Stimulated activated CD8-positive, alpha-beta memory T cell treated with anti-CD3 and anti-CD28 coated beads, Interleukin-12 subunit alpha, Interleukin-12 subunit beta, amount 100 ng/mL, for 4 hours (primary cell): ENCODE results near the gene CNMD.

Experiments used
- DNase-seq: peaks from one replicate; pipeline ENCODE4 v3.0.0-alpha.2; 2020; ENCODE audit warnings: low read depth

CNMD gene

DNA sequence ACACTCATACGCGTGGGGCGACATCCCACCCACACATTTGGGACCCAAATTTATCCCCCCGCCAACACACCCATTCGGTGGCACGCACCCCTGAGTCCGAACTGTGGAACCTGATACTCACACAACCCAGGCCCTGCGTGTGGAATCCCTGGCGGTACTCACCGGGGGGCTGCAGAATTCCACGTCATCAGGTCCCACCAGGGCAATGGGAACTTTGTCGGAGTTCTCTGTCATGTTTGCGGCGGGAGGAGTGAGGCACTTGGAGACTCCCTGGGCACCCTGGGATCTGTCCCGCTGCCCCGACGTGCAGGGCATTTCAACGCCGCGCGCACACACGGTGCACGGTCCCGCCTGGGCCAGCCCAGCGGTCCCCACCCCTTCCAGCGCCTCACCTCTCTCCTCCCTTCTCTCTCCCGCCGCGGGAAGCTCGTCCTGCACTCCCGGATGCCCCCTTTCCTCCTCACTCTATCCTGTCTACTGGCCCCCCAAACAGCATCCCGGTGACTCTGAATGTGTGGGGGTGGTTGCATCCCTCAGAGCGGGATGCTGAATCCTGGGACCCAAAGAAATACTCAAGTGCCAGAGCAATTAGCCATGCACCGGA is at the start of gene CNMD:
Gene CNMD, minus strand, starts transcription at position 353 of the 604 bp plus-strand sequence. Its CDS starts 119 bp downstream, at position 234.
- no peak for DNase-seq

DNA sequence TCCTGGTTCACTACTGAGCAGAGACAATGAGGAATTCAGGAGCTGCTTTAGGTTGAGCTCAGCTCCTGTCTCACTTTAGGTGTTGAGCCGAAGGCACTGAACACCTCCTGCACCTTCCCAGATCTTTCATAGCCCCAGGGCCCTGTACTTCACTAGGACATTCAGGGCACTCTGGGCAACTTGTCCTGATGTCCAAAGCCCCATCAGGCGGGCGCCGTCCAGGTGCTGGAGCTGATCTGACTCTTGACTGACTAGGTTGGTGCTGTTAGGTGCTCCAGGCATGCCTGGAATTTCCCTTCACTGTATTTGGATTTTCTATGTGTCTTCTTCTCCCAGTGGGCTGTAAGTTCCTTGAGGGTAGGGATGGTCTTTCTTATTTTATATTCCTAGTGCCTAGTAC is 48.4 kb upstream of the CNMD start:
- no peak for DNase-seq

DNA sequence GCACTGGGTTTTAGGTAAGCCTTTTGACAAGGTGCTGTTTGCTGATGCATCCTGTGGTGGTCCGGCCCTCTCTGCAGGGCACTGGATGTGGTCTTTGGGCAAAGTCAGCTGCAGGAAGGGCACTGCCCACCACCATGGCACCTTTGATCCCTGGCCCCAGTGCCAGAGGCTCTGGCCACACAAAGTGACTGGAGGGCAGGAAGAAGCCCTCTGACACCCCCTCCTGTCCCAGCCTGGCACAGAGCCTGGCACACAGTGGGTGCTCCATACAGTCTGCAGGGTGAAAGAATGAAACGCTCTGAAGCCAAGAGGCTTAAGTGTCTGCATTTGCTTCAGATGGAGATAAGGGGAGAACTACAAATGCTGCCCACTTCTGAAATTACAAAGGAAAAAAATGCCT is 47.6 kb upstream of the CNMD start:
- no peak for DNase-seq

DNA sequence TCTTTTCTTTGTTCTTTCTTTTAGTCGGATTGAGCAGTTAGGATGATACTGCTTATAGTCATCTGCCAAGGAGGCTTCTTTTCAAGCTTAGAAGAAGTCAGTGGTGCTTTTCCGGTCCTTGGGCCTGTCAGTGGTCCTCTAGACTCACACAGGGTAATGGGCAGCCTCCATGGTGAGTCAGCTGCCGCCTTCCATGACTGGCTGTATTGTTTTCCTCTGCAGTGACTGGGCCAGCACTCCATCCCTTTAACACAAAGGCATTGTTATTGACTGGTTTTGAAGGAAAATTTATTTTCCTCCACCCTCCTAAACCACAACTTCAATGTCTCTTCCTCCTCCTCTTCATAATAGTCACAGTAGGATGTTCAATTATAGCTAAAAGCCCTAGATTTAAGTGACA is 47.1 kb upstream of the CNMD start:
- DNase-seq: no peak

DNA sequence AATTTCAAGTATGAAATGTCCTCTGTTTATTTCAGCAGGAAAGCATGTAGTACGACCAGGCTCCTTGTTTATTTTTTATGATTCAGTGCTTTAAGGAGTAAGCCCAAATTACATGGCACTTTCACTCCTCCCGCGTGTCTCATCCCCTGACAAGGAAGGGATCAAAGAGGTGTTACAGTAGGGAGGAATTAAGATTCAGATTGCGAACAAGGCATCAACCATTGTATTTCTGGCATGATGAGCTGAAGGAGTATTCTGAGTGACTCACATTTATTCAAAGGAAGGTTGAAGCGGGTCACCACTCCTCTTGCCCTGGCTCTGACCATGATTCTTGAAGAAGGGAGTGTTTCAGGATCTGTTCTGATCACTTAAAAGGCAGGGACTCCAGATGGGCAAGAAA is 46.1 kb upstream of the CNMD start:
- no peak for DNase-seq

DNA sequence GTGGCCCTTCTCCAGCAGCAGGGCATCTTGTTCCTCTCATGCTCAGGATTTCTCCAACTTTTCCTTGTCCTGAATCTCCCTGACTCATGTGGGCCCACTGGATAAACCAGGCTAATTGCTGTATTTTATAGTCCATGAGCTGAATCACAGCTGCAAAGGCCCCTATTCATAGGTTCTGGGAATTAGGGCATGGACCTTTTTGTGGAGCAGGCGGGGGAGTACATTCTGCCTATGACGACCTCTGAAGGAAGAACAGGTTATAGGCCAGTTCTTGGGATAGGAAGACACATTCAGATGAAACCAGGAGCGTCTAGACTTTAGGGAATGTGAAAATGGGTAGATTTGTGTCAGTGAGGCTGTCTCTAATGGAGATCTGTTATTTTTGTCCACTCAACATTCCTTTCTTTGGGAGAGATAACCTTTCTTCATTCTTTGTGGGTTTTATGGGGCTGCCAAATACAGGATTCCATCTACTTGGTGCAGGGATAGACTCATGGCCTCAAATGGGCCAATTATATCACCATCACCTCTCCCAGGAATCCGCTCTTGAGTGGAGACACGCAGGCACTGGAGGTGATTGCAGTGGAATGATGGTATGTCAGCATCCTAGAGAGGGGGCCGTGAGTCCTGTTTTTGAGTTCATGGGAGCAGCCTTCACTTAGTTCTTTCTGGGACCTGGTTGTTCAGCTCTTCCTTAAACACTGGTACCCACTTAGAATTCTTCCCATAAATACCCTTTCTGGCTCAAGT is 45.1 kb upstream of the CNMD start:
- no peak for DNase-seq

DNA sequence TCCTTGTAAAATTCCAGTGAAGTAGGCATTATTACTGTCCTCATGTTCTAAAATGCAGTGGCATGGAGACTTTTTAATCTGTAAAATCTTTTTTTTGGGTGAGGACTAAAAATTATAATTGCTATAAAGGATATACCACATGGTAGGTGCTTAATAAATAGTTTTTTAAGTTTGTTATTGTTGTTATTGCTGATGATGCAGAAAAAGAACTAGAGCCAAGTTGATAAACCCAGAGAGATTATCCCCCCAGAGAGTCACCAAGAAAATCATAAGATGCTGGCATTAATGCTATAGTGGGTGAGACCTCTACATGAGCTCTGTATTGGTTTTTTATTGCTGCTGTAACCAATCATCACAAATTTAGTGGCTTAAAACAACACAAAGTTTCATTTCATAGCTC is 44.3 kb upstream of the CNMD start:
- no peak for DNase-seq

DNA sequence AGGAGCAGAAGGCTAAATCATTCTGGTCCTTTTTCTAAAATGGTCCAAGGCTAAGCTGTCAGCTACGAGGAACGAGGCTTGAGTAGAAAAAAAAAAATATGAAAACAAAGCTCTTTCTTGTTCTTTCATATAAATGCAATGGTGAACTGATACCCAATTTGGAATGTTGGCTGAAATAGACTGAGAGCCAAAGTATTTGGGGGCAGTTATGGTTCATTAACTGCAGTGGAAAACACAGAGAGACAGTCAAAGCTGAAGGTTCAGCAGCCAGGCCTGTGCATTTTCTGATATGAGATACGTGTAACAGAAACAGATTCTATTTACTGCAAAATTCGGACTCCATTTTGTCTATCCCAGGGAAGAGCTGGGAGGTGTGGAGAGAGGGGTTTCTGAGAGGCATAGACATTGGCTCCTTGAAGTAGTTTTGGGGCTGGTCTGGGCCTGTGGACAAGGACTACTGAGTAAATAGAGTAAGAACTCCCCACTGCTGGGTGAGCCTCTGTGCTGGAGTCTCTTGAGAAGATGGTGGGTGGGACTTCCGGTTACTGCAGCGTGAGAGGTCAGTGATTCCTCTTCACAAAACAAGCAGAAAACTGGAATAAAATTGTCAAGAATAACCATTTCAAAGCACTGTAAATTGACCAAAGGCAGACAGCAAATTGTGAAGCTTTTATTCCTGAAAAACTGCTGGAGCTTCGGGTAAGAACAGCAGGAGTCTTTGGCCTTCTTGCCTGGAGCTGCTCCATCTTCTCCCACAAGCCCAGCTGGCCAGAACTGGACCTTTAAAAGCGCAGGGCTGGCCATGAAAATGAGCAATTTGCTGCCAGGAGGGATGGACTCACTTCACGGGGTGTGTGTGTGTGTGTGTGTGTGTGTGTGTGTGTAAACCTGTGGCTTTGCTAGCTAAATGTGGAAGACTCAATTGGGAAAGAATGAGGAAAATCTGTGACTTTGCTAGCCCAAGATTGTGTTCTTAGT is 43.1 kb upstream of the CNMD start:
- no peak for DNase-seq

DNA sequence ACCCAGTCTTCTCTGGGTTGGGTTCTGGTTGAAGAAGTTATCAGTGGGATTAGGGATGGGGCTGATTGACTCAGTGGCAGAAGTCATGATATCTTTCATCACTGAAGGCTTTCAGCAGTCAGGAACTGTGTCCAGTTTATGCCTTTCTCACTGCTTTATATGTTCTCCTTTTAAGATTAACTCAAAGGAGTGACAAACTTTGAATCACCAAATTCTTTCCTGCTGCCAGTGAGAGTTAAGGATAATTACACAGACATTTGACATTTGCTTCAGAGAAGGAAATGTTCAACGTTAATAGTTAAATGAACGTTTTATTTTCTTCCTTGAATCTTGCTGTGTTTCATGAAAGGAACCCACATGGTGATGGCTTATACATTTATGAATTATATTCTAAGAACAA is 41.0 kb upstream of the CNMD start:
- no peak for DNase-seq

DNA sequence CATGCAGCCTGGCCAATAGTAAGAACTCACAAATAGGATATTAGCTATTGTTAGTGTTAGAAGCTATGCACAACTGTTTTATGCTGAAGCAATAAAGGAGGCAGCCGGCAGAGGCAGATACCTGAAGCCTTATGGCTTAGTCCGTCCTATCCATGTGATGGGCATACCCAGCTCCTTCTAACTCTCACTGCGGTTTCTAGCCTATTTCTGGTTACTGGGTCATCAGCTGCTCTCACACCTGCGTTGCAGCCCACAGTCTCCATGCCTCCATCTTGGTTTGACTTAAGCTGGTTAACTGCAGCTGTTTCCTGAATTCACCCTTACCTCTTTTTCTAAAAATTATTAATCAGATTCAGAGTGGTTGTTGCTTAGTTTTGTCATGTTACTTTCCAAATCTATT is 40.5 kb upstream of the CNMD start:
- DNase-seq: no peak

DNA sequence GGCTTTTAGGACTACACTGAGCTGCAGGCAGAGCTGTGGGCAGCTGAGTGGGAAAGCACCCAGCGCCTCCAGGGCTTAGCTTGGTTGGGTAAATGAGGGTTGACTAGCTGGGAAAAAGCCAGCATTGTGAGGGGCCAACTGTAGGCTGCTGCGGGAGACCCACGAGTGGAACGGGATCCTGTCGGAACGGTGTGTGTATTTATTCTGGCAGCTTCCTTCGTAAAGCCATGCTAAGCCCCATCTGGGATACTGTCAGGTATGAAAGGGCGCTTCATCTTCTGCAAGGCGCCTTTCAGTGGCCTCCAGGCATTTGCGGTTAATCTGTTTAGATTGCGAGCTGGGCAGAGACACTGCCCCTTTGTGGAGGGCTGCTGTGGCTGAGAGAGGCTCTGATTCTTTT is 39.5 kb upstream of the CNMD start:
- no peak for DNase-seq

DNA sequence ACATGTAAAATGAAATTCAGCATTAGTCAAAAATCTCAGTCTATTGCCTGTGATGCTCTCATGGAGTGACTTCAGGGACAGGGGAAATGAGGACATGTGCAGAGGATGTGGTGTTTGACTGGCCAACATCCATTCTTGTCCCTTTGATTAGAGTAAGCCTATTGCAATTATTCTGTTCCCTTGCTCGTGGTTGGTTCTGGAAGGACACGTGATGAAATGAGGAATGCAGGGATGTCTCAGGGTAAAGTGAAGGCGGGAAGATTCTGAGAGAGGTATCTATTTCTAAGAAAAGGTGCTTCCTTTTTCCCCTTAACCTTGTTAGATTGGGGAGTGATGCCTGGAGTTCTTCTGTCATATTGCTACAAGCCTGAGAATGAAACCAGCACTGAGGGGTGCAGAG is 37.1 kb upstream of the CNMD start:
- no peak for DNase-seq

DNA sequence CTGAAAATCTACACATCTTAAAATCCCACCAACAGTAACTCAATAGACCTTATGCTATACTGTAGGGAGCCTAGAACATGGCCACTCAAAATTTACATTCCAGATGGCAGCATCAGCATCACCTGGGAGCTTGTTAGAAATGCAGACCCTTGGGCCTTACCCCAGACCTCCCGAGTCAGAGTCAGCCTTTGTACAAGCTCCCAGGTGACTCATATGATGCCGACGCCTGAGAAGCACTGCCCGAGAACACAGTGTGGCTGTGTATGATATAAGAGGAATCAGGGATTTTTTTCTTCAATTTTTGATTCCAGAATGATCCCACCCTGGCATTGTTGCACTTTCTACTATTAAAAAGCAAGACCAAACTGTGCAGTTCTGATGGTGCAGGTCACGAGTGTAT is 35.9 kb upstream of the CNMD start:
- DNase-seq: no peak

DNA sequence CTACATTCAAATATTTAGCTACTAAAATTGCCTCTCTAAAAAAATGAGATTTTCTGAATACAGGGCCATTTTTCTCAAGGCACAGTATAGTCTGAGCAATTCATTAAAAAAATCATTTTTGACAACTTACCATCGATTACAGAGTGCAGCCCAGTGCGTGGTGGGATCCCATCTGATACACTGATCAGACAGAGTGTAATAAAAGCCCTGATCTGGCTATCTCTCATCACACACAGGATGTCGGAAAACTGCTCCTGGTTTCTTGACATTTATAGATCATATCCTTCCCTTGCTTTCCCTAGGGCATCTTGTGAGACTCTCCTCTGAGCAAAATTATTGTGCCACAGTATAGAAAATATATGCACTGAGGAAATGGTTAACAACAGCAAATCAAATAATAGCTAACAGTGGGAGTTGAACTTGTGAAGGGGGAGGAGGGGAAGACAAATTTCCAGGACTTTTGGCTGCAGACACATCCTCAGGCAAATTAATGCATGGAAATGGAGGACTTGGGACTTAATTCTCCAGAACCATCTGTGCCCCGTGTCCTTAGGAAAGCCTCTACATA is 28.4 kb upstream of the CNMD start:
- no peak for DNase-seq

DNA sequence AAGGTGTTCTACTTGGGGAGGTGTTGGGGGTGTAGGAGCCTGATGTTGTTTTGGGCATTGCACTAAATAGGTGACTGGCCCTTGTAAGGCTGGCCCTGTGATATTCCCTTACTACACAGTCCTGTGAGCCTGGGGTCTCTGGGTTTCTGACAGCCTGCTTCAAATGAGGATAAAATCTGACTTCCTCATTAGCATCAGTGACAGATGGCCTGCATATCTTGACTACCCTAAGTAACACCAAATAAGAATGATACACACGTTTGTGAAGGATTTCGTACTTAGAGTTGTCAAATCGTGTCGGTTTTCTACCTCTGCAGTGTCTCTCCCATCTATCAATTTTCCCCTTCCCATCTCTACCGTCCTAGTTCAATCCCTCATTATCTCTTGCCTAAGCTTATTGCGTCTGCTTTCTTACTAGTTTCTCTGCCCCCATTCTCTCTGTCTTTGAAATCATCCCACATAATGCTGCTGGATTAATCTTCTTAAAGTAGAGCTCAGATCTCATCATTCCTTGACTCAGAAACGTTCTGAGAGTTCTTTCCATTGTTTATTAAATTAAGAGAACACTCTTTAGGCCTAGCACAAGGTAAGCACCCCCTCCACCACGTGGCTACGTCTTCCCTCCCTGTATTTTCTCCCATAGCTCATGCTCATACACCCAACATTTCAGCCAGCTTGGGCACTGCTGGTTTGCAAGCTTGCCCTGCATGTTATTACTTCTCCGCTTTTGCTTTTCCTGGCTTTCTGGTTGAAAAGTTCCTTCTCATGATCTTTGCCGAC is 26.2 kb upstream of the CNMD start:
- no peak for DNase-seq

DNA sequence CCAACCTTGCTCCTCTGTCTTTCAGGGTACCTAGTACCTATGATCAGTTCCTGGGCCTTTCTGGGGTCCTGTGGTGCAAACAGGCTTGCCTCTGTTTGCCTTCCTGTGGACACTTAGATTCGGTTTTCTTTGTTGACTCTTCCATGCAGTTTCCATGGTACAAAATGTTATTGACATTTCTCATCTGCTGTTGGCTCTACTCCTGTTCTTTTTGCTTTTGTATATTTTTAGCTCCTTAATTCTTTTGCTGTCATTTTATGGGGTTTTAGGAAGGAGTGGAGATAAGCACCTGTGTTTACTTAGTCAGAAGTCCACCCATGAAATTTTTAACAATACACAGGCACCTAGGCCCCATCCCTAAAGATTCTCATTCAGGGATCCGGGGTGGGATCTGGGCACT is 20.5 kb upstream of the CNMD start:
- no peak for DNase-seq

DNA sequence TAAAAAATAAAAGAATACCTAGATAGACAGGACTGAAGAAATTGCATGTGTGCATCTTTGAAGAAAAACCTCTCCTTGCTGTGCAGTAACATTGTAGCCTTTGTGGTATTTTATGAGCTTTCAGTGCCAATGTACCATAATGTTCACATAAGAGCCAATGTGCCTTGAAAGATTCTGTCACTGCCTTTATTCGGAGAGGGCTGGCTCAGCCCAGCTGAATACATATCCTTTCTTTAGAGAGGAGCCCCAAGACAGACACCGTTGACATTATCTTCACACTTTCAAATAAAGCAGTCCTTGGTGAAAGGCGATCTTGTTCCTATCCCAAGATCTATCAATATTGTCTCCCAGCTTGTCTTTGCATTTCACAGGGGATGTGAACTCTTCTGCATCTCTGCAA is 18.5 kb upstream of the CNMD start:
- DNase-seq: no peak

DNA sequence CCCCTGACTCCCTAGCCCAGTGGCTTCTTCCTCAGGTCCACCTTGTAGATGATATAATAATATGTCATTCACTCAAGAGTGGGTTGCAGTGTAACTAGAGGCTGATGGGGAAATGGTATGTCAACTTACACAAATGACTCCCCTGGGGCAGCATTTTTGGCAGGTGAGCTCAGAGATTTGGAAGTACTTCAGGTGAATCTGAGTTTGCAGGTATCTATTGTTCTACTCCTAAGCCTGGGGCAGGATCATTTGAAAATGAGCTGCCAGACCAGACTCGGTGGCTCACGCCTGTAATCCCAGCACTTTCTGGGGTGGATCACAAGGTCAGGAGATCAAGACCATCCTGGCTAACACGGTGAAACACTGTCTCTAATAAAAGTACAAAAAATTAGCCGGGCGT is 11.6 kb upstream of the CNMD start:
- DNase-seq: no peak

DNA sequence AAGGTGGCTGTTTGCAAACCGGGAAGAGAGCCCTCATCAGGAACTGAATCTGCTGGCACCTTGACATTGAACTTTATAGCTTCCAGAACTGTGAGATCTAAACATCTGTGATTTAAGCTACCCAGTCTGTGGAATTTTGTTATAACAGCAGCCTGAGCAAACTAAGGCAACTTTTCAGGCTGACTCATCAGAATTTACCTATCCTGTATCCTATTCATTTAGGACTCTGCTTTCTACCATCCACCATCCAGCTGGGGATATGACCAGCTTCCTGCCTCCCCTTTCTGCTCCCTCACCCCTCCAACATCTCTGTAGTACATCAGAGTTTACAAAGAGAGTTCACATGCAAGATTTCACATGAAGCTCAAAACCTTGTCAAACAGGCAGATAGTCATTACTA is 11.1 kb upstream of the CNMD start:
- DNase-seq: no peak

DNA sequence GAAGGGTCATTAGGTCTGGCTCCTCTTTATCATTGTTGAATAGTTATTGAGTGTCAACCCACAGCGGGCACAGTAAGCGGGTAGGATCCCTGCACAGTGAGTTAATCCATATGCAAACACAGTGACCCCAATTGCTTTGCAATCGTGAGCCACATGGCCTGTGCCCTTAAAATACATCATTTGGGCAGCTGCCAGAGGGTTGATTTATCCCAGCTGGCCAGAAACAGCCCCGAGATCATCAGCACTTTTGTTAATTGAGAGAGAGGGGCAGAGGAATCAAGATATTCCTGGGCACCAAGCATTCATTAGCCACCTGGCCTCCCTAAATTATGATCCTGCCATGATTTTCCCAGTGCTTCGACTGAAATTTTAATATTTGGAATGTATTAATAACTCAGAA is 9.8 kb upstream of the CNMD start:
- DNase-seq: no peak

DNA sequence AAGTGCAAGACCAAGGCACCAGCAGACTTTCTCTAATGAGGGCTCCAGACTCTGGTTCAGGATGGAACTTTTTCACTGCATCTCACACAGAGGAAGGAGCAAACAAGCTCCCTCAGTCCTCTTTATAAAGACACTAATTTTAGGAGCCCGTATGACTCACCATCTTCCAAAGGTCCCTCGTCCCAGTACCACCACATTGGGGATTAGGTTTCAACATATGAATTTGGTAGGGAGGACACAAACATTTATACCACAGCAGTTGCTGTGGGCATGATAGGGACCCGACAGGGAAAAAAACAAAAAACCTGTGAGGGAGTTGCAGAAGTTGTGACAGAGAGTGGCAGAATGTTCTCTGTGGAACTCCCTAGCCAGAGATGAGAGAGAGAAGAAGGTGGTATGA is 6.5 kb upstream of the CNMD start:
- no peak for DNase-seq

DNA sequence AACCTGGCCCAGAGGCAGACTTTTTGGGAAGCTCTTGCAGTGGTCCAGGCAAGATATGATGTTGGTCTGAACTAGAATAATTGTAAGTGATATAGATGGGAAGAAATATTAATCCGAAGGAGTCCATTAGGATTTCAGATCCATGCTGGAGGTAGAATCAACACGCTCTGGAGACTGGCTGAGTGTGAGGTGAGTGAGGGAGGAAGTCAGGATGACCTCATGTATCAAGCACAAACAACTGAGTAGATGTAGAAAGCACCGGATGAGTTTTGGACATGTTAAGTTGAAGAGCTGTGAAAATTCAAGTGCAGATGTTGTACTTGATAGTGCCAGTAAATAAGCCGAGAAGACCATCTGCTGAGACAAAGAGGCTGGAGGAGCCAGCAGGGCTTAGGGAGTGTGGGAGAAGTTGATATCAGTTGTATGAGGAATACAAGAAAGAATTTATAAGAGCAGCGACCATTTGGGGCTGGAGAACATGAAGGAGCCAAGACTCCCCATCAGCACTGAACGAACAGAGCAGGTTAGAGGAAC is 5.3 kb upstream of the CNMD start:
- no peak for DNase-seq
